HG02763 (cell line): ENCODE results near the gene GIPC2.
A peak's percentile ranks its signal among the peaks of the same experiment; 100 is the strongest.

Source experiments
- ATAC-seq: cut with Tn5 transposase; IDR thresholded peaks from one replicate; pipeline ENCODE4 v1.9.1; 2021; ENCODE audit warnings: mild to moderate bottlenecking, moderate library complexity; ENCODE audit not compliant: unreplicated experiment

GIPC2 gene

DNA sequence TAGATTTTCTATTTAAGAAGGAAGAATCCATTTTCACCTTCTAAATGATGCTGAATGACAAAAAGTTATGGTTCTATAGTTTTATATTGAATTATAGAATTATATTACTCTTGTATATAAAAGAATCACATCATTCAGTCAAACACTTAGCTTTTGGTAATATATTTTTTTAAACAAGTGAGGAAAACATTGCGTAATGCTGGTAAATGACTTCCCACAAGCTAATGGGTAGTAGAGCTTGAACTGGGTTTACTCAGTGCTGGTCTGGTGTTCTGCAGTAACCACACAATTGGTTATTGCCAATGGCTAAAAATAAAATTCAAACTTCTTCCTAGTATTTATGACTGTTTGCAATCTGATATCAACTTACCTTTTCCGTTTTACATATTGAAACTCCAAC lies 10.6 kb upstream of the GIPC2 start:
- ATAC-seq, result no peak

DNA sequence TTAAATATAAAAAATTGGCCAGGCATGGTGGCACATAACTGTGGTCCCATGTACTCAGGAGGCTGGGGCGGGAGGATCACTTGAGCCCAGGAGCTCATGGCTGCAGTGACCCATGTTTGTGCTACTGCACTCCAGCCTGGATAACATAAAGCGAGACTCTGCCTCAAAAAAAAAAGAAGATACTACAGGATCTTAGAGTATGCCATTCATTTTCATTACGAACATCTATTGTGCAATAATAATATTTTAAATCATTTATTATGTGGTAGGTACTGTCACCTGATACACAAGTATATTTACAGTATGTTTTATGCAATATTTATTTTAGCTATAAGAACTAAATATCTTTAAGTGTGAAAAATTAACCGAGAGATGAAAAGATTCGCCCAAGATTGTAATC lies 9.3 kb upstream of the GIPC2 start:
- ATAC-seq, result no peak

- ATAC-seq, result no peak
These were observed 7.7 kb upstream of the GIPC2 start for GRCh38 chr1:78038071-78038470.

GRCh38 chr1:78038491-78038939 lies 7.3 kb upstream of the GIPC2 start:
- ATAC-seq, result no peak

DNA sequence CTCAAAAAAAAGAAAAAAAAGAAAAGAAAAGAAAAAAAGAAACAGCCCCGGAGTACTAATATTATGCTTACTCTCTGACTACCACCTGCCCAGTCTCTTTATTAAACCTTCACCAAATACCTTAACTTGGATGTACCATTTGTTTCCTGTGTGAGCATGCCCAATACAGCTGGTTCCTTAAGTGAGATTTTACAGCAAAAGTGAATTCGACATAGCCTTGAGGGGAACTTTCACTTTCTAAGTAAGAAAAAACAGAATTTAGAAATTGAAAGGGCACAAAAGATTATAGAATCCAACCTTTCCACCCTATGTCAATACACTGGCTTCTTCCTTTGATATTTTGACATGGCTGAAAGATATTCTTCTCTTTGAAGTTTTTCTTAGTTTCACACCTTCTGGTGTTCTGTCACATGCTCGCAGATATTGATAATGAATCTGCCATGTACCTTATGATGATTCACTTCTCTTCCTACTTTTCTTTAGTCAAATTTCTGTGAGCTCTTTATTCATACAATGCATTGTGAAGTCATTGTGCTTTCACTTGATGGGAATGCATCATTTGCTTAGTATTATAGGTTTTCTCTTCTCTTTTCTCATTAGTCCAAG lies 5.2 kb upstream of the GIPC2 start:
- no peak for ATAC-seq

GRCh38 chr1:78043436-78043835 lies 2.3 kb upstream of the GIPC2 start:
- ATAC-seq, result no peak

GRCh38 chr1:78044796-78045562 lies 787 bp upstream of the GIPC2 start:
- no peak for ATAC-seq

DNA sequence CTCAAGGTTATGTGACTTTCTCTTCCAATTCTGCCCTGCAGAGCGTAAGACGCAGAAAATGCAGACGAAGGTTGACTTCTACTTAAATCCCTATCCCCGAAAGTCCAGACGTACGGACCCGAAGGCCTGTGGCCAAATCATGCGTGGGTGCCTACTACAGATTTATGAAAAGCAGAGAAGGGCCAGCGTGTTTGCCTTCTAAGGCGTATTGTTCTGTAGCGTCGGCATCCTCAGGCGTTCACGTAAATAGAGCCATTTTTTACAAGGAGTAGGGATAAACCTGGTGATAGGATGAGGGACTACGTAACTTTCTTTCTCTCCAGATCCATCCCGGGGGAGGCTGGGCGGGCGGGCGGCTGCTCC lies 222 bp upstream of the GIPC2 start:
- ATAC-seq, result no peak

- ATAC-seq, result no peak
These were observed 1.3 kb downstream of the GIPC2 start for GRCh38 chr1:78047106-78047505.

GRCh38 chr1:78047631-78048030 lies 1.9 kb downstream of the GIPC2 start:
- ATAC-seq, result no peak

- ATAC-seq, result no peak
These were observed 2.7 kb downstream of the GIPC2 start for GRCh38 chr1:78048446-78048845.

GRCh38 chr1:78049396-78049795 lies 3.6 kb downstream of the GIPC2 start:
- no peak for ATAC-seq

- ATAC-seq, result no peak
These were observed 5.2 kb downstream of the GIPC2 start for GRCh38 chr1:78051005-78051404.

- no peak for ATAC-seq
These were observed 7.1 kb downstream of the GIPC2 start for GRCh38 chr1:78052685-78053405.

- ATAC-seq, result no peak
These were observed 7.7 kb downstream of the GIPC2 start for GRCh38 chr1:78053498-78053897.

GRCh38 chr1:78054559-78054958 lies 8.8 kb downstream of the GIPC2 start:
- ATAC-seq, result no peak

GRCh38 chr1:78054972-78055371 lies 9.2 kb downstream of the GIPC2 start:
- ATAC-seq, result no peak

- ATAC-seq, result no peak
These were observed 9.9 kb downstream of the GIPC2 start for GRCh38 chr1:78055565-78056132.

DNA sequence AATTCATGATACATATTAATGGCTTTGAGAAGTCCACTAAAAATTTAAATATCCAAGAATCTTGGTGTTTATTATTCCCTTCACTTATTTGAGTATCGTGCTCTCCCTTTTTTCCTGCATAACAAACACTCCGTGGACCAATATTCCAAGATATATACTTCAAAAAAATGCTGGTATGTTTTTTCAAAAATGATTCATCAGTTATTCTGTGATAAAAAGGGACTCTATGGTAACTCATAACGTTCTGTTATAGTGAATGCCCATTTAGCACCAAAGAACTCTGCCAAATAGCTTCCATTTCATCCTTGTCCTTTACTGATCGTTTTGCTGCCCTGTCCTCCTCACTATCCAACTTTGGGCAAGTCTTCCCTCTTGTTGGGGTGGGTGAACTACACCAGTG lies 12.9 kb downstream of the GIPC2 start:
- no peak for ATAC-seq

- ATAC-seq, result peak; percentile 82
These were observed 15.2 kb downstream of the GIPC2 start for GRCh38 chr1:78060857-78061563.
